GM19468 (cell line): ENCODE data around the gene ROBO2.
"Not testable (repeated sequence)": the region's sequence is repeated elsewhere in the genome, so short reads cannot be mapped to it uniquely, and the experiment has no call there.

Experiments used
- ATAC-seq: cut with Tn5 transposase; IDR thresholded peaks from one replicate; pipeline ENCODE4 v1.9.1; 2021; ENCODE audit warnings: mild to moderate bottlenecking, moderate library complexity, moderate number of reproducible peaks; ENCODE audit not compliant: unreplicated experiment; ENCODE audit errors: extremely low read depth

The ROBO2 gene

DNA sequence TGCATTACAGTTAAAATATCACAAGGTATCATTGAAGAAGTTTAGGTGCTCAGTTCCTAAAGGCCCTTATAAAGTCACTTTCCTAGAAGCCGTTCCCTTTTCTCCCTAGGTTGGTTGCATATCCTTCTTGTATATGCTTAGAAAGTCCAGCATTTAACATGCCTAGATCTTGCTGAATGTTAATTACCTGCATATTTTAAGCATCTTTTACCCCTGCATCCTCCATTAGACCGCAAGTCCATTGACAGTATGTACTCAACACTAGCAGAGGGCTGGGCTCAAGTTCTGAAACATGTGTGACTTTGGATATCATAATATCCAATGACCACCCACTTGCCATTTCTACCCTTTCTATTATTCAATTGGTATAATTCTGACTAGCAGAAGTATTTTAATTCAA lies 336.6 kb downstream of the ROBO2 start:
- no peak for ATAC-seq

DNA sequence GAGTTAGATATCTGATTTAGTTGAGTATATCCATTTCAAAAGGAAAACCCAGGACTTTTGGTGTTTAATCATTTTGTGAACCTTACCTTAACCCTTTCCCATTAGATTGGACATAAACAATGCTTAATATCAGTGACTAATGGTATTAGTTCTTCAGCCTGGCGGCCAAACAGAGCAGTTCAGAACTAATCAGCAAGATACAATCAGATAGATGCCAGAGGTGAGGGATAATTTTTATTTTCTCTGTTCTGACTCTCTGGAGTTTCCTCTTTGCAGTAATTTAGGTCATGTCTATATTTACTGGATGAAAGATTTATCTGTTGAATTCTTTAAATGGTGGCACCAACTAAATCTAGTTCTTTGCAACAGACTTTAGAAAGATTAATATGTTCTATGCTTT lies 337.8 kb downstream of the ROBO2 start:
- no peak for ATAC-seq

DNA sequence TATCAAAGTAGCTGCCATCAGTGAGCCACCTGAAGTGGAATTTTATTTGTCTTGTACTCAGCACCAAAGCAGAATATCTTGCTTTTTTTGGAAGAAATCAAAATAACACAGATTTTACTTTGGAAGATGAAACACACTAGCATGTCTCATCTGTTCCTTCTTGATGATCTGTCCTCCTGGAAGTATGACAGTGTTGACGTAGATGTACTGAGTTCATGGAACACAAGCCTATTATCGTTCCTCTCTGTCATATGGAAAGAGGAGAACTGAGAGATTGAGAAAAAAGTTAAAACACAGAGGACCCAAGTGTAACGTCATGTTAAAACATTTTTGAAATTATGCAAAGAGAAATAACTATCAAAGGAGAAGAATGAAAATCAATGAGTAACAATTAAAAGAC lies 340.2 kb downstream of the ROBO2 start:
- ATAC-seq = no peak

DNA sequence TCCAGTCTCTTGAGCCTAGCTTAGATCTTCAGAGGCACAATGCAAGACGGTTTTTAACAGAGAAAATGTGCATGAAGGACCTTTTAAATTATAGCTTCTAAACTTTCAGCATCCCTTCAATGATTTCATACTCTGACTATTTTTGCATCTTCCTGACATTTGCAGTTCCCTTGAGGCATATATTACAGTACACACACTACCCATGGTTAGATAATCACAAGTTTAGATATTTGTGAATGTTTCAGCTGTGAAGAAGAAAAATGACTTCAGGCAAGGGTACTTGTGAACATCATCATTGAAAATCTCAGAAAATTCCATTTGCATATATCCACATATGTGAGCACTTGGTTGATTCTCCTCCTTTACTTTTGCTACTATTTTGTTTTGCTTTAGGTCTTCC lies 341.5 kb downstream of the ROBO2 start:
- no peak for ATAC-seq

DNA sequence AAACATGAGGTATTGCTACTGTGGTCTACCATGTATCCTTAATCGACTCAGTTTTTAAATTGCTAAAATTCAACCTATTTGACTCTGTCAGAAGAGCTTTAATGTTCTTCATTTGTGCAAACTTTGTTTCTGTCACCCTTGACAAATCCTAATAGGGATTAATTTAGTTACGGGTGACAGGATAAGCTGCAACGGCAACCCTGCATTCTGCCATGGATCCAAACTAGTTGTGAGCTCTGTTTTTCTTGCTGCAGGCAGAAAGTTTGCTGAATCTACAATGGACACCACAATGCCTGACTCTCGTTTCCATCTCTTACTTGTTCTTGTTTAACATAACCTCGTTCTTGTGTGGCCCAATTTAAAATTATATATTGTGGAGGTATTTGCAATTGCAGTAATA lies 352.3 kb downstream of the ROBO2 start:
- no peak for ATAC-seq

DNA sequence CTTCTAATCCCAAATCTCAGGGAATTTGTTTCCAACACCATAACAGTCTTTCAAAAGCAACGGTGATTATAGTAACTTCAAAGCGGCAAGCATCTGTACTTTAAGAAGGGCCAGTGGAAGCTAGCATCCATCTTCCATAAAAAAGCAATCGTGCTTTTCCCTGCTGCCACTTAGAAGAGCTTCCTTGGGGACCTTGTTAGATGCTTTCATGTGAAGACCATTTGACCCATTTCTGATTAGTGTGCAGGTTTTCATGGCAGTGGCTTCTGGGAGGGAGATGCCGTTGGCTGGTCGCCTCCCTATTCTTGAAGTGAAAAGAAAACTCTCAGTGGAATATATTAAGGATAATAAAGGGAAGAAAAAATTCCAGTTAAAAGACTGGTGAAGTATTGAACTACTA lies 354.1 kb downstream of the ROBO2 start:
- ATAC-seq = no peak

DNA sequence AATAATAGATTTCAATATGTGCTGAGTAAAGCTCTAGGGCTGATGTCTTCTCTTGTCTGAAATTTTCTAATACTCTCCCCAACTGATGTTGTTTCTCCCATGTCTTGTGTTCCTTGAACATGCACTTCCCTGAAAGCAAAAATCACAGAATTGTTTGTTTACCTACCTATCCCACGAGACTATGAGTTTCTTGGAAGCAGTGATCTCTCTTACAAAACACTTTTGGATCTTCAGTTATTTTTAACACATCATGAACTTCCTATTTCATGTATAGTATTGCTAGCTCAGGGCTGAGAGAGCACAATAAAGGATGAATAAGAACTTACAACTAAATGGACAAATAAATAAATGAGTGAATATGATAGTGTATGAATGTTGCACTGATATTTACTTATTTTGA lies 365.0 kb downstream of the ROBO2 start:
- ATAC-seq = no peak

DNA sequence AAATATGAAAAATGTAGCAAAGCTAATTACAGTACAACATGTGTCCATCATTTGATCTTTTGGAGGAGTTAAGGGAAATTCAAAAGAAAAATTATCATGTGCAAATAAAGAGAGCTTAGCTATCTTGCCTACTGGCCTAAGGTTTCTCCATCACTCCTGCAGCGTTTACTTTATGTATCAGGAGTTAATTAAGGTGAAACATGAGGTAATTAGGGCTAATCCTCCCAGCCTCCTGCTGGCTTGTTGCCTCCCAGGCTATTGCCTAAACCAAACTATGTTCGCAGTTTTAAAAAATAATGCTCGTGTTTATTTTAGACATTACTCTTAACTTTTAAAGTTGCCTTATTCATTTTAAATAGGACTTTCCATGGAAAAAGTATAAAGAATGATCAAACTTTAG lies 367.5 kb downstream of the ROBO2 start:
- ATAC-seq = no peak

DNA sequence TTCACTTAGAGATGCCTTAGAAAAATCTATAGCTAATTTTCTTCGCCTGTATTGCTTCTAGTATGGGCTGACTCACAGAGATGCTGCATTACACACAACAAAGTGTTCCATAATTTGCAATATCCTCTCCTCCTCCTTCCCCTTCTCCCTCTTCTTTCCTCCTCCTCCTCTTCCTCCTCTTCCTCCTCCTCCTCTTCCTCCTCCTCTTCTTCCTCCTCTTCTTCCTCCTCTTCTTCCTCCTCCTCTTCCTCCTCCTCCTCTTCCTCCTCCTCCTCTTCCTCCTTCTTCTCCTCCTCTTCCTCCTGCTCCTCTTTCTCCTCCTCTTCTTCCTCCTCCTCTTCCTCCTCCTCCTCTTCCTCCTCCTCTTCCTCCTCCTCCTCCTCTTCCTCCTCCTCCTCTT lies 370.4 kb downstream of the ROBO2 start:
- not testable (repeated sequence) for ATAC-seq

DNA sequence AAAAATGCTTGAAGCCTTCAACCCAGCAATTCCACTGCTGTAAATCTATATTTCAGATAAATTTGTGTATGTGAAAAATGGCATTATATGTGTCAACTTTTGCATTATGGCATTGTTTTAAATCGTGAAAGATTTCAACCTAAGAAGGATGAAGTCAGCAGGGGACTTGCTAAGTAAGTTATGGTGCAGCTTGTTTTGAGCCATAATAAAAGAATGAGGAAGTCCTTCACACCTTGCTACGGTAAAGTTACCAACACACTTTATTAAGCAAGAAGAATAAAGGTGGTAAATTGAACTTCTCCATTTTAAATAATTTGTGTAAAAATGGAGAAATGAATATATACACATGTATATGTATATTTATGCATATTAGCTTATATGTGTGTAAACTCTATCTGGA lies 371.4 kb downstream of the ROBO2 start:
- ATAC-seq = no peak

DNA sequence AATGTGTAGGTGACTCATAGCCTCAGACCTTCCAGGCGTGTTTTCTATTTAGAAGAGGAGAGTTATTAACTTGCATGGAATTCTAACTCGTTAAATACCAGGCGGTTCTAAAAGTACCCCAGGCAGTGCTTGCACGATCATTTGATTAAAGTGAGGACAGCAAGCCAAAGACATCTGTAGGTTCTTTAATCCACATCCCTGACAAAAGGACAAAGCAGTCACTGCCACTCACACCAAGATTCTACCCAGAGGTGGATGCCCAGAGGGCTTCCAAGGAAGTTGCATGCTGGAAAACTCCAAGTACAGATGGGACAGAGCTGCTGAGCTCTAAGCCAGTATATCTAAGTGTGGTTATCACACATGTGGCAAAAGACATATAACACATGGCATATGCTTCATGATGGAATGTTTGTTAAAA lies 372.1 kb downstream of the ROBO2 start:
- ATAC-seq = no peak

DNA sequence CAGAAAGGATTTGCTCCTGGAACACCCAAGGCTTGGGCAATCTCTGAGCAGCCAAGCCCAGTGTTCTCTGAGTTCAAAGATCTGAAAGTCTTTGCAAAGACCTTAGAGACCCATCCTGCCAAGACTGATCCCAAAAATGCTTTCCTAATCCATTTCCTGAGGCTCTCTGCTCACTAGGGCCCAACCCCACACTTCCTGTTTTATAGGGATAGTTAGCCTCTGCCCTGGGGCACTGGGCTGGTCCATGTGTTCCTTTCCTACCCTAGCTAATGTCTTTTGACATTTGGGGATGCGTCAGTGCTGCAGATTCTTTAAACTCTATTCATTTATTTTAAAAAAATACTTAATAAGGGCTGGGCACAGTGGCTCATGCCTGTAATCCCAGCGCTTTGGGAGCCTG lies 372.7 kb downstream of the ROBO2 start:
- ATAC-seq = no peak

DNA sequence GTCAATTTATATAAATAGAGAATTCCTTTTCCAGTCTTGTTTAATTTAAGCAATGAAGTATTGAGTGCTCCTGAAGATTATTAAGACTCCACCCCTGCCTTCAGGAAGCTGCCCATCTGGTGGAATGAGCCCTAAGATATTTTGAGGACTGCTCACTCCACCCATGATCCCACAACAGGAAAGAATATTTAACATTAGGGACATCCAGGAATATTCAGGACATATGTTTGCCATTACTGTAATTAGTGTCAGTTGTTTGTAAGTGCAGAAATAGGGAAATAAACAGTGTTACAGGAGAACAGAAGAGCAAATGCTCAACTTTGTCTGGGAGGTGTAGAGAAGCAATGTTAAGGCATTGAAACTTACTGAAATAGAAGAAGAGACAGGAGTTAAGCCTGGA lies 375.0 kb downstream of the ROBO2 start:
- no peak for ATAC-seq

DNA sequence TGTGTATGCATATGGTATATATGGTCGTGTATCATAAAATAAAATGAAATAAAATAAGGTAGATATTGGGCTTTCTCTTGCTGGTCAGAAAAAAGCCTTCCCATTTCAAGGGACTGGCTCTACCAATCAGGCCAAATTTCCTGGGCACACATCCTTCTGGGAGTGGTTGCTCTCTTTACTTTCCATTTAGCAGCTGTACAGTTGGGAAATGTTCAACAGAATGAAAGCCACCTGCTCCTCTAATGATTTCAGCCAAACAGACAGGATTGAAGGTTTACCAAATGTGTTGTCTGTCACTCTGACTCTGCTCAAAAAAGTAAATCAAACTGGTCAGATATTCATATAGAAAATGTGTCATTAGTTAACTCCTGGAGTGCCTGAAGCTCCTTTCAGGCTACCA lies 380.4 kb downstream of the ROBO2 start:
- no peak for ATAC-seq

DNA sequence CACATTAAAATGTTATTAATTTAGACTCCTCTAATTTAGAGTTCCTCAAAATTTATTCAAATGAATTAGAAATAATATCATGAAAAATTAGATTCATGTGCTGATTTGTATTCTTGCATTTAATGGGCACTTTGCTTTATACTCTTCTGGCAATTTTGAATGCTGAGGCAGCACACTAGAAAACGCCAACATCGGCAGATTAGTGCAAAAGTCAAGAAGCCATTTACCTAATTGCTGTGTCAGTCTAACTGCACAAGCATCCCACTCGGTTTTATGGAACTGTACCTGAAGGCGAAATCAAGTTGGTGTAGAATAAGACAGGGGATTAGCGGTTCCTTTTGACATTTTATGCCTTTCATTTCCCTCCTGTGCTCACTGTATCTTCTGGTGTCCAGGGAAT lies 382.0 kb downstream of the ROBO2 start:
- no peak for ATAC-seq

DNA sequence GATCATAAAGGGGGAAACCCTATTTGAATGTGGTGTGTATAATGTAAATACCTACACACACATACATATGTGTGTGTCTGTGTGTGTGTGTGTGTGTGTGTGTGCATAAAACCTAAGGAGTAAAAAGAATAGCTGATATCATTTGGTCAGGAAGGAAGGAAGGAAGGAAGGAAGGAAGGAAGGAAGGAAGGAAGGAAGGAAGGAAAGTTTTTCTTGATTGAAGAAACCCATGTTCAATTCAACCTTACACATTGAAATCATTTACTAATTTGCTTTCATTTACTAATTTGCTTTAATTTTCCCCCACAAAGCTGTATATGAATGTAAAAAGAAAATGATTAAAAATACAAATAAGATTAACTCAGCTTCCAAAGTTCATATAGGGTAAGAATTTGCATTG lies 386.6 kb downstream of the ROBO2 start:
- no peak for ATAC-seq

DNA sequence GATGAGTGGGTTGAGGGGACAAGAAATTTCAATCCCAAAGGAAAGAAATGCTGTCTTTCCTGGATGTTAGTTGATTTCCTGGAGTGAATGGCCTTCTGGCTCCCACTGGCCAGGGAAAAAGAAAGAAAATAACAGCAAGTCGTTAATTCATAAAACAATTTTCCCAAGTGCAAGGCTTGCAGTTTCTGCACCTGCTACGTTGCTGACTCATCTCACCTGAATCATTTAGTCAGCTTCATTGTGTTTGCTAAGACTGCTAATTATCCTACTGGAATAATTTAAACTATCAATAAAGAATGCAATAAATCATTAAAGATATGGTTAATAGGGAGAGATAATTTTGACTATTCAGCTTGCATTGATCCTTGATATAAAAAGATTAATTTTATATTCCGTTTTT lies 387.6 kb downstream of the ROBO2 start:
- no peak for ATAC-seq

DNA sequence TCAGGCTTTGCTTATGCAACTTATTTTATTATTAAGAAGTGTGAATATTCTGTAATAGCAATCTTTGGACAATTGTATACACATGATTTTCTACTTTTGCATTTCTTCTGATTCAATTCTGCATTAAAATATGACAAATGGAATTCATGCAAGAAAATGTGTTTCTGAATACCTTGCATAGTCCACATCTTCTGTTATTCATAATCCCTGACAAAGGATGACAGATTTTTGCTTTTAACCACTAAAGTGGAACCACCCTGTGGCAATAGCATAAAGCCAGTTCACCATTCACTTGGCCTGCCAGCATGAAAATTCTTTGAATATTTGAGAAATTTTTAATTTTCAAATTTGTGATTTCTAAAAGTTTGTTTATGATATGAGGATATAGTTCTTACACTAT lies 397.0 kb downstream of the ROBO2 start:
- no peak for ATAC-seq

DNA sequence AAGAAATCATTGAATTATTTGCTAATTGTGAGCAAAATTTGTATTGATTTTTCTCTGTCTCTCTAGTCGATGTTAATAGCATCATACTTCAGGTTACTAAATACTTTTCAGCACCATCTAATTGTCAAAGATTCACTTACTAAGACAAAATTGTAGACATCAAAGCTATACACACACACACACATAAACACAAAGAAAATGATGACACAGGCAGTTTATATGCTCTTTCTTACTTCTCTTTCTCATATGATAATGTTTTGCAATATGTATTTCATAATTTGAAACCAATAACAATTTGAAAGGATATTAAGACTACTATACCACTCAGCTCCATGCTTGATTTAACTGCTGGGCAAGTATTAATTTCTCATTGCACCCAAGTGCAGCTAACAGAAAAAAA lies 406.2 kb downstream of the ROBO2 start:
- ATAC-seq = no peak

DNA sequence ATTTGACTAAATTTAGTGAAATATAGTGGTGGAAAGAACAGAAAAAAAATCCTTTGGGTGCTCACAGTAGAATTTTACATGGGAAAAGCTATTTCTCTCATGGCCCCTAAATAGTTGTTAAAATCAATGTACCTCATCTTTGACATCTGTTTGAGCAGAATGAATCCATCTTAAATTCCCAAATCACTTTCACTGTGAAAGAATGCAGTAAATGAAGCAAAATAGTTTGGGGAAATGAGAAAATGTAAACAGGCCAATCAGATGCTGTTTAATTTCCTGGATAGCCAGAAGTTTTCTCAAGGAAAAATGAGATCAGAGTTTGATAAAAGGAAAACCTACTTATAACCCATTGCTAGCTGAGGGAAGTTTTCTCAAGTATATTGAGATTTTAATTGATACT lies 406.9 kb downstream of the ROBO2 start:
- ATAC-seq = no peak

DNA sequence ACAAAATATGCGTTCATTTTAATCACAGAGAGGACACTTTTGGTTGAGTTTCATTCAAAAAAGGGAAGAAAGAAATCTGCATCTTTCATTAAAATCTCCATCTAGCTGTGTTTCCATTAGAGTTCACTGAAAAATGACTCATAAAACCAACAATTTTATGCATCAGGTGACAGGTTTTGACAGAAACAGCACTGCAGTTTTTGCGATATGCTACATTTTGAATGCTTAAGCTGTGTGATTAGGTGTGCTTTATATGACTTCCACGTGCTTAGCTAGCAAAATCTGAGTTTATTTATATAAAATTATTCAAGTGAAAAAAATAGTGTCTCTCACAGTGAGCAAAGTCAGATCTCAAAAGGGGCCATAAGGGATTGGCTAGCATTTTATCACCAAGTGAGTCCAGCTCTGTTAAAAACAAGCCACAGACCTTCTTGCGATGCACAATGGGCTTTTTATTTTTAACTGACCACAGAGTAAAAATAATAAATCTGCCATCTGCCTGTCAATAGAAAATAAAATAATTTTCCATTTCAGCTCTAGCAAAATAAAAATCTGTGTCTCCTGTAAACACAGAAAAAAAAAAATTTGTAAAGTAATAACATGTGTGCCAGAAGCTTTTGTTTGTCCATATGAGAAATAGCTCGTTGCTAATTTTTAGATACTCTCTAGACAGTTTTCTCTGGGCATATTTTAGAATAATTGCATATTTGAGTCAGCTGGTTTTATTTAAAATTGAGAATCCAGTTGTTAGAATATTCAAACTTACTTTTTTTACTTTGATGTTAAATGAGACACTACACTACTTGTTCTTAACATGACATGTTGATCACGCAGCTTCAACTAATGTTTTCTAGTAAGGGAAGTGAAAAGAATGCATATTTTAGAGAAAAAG lies 409.8 kb downstream of the ROBO2 start:
- no peak for ATAC-seq

DNA sequence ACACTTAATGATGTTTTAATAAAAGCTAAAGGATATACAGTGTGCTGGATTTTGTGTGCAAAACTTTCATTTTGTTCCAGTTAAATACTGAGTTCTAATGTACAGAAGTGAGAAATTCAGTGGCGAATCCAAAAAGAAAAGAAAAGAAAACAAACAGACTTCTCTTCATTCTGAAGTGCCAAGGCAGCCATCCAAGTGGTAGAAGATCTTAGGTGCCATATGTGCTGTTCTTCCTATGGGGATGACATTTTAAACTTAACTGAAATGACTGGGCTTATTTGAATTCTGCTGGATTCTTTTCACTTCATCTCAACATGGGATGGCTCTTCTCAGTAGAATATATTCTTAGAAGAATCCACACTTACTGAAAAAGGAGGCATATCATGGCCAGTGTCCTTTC lies 416.5 kb downstream of the ROBO2 start:
- no peak for ATAC-seq
